Activated T-helper 9 cell treated with anti-CD3 and anti-CD28 coated beads, Interleukin-2, amount 50 U/mL, for 16 hours (primary cell): ENCODE results near the gene ZNF536.
"Not testable (repeated sequence)": the region's sequence is repeated elsewhere in the genome, so short reads cannot be mapped to it uniquely, and the experiment has no call there.

ENCODE experiments used
- DNase-seq: peaks from one replicate; pipeline ENCODE4 v3.0.0-alpha.2; 2020; ENCODE audit warnings: low read depth

ZNF536 gene

DNA sequence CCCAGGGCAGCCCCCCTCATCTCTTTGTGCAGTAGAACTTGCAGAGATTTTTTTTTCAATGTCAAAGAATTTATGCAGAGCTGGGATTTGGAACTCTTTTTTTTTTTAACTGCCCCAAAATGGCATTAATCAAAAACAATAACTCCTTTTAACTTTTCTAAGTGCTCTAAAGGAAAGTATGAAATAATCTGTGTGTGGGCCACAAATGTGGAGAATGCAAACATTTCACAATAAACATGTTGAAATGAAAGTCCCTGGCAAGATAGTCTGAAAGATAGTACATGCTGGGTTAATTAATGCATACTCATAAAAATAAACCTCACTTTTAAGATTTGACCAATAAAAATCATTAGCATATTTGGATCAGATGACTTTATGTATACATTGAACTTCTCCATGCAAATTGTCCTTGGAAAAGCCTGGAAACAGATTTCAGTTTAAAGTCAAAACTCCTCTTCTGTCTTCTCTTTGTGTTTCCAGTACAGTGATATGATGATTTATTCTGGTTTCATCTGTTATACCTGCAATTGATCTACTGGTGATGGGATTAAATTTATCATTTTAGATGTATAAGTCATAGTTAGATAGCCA is 30.5 kb upstream of the ZNF536 start:
- no peak for DNase-seq

DNA sequence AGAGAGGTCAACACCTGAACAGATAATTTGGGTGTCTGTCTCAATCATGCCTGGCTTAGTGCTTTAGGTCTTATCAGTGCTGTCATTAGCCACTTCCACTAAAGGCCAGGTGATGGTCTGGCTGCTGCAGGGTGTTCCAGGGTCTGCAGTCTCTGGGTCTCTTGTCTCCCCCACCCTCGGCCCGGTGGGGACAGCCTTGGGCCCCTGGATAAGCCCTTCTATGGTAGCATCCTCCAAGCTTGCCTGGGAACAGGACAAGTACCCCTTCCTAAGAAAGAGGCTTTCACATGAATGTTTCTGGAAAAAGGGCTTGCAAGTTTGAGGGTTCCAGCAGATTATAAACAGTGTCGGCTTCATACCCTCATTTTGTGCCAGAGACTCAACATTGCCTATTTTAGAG is 29.3 kb upstream of the ZNF536 start:
- no peak for DNase-seq

DNA sequence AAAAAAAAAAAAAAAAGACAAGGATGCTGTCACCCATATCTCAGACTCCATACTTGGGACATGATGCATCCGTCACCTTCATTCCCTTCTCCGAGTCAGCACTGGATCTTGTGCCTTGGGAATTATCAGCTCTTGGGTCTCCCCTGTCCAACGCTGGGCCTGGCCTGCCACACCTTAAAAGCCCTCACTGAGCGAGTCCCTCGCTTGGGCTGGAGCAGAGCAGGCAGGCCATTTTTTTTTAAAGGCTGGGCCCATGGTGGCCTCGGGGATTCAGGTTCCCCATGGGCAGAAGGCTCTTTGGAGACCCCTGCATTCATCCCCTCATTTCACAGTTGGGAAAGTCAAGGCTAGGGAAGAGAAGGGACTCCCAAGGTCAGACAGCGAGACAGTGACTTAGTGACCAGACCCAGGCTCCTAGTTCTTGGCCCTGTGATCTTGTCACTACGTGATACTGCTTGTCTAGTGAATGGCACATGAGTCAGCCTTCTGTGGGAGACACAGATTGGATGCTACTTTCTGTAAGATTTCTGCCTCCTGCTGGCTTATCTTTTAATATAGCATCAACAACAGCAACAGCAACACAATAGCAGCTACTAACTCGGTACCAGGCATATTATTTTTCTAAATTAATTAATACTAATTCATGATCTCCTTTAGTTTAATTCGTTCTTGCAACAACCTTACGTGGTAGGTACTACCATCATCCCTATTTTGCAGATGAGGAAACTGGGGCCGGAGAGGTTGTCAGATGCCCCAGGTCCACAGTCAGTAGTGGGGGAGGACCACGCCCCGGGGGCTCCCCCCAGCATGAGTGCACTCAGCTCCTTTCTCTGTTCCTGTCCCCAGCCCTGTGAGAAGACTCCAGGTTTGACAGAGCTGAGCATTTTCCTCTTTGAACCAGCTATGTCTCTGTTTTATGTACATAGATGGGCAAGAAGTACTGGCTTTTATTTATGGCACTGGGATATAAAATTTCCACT is 27.4 kb upstream of the ZNF536 start:
- DNase-seq, result no peak

DNA sequence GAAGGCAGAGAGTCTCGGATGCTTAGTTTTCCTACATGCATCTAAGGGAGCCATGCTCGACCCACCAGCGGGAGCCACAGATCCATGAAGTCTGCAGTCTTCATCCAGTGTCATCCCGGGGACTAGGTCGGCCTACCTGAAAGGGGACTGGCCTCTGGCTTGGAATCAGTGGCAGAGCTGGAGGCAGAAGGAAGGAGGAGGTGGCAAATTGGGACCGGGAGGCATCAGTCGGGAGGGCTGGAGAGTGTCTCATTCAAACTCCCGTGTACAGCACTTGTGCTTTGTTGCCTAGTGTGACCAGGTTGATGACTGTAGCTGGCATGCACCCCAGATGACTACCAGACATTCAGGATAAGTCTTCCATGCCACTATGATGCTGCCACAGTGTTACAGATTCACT is 26.5 kb upstream of the ZNF536 start:
- DNase-seq, result no peak

DNA sequence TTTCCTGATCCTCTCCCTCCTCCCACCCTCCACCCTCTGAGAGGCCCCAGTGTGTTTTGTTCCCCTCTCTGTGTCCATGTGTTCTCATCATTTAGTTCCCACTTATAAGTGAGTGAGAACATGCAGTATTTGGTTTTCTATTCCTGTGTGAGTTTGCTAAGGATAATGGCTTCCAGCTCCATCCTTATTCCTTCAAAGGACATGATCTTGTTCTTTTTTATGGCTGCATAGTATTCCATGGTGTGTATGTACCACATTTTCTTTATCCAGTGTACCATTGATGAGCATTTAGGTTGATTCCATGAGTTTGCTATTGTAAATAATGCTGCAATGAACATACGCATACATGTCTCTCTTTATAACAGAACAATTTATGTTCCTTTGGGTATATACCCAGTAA is 25.7 kb upstream of the ZNF536 start:
- not testable (repeated sequence) for DNase-seq

DNA sequence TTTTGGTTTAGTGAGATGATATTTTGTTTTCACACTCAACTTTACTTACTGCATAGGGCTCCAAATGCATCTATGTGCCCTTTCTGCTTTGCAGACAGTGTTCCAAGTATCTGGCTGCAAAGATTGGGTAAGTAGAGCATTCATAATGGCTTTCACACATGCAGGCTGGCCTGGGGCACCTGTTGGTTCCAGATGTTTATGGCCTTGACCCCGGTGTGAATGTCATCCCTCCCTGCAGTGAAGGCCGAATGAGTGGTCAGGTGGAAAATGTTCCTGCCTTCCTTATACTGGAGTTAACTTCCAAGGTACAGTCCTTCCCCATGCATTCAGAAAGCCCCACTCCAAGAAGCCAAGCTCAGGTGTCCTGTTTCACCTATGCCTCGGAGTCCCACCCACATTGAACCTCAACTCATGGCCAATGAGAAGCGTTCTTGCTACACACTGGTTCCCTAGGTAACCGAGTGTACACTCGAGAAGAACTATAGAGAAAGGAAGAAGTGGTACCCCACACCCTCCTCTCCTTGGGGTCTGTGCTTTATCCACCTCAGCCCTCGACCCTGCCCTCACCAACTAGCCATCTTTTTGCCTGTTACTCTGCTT is 23.0 kb upstream of the ZNF536 start:
- DNase-seq, result no peak

DNA sequence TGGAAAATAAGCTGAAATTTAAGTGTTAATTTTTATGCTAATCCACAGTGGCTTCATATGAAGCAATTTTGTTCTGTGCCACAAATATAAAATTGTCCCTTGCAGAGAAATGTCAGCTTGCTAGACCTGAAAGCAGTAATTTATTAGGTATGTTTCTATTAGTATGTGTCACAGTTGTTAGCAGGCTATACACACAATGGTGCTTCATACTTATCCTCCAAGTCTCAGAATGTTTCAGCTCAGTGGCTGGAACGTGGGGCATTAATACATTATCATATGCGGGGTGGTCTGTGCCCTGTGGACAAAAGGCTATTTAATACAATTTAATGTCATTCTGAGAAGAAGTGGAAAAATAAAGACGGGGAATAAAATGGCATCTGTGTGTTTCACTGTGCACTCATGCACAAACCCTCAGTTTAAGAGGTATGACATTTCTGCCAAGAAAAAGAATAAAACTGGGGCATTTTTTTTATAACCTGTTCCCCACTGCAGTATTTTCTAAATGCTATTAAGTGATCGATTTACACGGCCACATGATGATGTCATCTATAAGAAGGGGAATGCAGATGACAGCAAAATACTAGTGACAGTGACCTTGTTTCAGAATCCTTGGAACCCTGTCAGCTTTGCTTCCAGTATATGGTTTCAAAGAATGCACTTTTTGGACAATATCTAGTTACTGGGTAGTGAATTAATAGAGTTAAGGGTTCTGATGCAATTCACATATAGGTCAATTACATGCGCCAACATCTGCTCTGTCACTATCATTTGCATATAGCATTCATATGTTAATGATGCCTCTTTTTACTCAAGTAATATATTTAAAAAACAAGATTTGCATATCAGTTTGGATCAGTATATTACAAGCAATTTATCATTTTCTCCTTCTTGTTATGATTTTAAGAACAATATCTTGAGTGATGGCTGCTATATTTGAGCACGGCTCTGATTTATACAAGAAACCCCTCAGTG is 21.2 kb upstream of the ZNF536 start:
- DNase-seq, result no peak

DNA sequence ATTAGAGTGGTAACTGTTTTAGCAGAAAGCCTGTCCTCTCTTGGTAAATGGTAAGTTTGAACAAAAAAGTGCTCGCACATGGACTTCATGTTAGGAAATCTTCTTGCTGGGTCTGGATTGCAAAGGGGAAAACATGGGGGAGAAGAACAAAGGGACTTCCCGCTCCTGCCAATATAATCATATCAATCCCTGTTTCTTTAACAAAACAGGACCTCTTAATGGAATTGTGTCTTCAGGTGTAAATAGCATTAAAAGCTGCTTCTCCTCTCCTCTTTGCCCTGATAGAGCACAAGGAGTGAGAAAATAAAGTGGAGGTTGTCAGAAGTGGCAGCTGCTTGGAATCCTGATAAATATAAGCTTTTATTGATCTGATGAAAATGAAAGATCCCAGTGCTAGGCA is 20.4 kb upstream of the ZNF536 start:
- no peak for DNase-seq

DNA sequence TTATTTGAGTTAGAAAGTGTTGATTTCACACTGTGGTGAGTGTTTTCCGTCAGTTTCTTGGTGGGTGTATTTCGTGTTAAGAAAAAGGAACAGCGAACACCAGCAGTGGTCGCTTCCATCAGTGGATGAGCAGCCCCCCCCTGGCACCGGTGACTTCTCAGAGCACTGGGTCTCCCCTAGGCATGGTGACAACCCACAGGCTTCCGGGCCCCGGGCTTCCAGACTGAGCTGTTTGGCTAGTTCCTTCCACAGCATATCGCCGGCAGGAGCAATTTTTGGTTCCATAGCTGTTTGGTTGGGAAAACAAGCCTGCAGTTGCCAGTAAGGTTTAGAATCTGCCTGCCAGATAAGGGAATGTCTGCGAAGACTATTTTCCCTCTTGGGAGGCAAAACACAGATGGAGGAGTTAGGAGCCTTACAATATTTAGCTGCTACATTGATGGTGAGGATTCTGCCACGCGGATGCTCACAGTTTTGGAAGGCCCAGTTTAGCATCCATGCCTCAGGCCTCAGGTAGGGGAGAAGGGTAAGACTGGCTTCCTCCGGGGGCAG is 18.7 kb upstream of the ZNF536 start:
- no peak for DNase-seq

DNA sequence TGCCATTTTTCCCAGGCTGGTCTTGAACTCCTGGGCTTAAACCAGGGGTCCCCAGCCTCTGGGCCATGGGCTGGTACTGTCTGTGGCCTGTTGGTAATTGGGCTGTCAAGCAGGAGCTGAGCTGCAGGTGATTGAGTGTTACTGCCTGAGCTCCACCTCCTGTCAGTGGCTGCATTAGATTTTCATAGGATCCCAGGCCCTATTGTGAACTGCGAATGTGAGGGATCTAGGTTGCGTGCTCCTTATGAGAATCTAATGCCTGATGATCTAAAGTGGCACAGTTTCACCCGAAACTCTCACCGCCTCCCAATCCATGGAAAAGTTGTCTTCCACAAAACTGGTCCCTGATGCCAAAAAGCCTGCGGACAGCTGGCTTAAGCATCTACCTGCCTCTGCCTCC is 16.6 kb upstream of the ZNF536 start:
- DNase-seq, result no peak

DNA sequence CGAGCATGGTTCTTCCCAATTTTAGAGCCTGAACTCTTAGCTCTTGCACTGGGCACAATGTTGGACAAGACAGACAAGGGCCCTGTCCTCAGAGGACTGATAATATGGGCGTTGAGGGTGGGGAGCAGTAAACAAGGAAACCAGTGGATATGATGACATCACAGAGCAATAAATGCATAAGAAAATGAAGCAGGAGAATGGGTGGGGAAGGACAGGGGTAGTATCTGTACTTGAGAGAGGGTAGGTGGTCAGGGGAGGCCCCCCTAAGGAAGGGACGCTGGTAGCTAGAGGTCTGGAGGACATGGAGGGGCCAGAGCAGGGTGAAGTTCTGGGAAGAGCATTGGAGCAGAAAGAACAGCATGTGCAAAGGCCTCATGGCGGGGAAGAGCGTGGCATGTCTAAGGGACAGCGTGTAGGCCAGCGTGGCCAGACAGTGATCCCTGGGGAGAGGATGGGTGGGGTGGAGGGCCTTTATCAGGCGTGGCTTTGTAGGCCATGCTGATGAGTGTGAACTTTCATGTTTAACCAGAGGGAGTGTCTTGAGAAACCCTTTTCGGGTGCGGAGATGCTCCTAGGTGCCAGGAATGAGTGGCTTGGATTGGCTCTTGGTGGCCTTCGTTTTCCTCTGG is 15.1 kb upstream of the ZNF536 start:
- no peak for DNase-seq

DNA sequence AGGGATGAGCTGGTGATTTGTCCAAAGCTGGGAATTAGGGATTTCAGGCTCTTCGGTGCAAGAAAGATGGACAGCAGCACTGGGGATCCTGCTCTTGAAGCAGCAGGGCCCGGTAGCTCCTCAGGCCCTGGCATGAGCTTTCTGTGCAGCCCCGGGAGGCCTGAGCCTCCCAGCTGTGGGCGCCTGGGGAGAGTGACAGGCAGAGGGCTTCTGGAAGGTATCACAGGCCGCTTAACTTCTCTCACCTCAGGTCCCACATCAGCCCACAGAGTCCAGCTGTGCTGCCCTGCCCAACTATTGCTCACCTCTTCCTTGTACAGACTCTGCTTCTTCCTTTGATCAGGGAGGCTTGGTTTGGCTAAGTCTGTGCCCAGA is 14.6 kb upstream of the ZNF536 start:
- no peak for DNase-seq

DNA sequence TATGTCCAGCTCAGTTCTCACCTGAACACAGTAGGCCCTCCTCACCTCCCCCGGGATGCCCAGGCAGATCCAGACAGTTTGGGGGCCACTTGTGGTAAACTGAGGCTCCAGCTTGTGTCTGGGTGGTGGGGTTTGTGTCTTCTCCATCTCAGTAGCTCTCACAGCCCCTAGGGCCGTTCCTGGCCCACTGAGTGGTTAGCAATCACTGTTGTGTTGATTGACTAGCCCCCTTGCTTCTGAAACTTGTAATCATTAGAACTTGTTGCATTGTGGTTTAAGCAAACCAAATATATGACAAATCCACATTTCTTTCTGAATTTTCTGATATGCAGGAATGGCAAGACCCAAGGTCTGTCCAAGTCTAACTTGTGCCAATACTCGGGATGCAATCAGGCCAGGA is 13.9 kb upstream of the ZNF536 start:
- no peak for DNase-seq

DNA sequence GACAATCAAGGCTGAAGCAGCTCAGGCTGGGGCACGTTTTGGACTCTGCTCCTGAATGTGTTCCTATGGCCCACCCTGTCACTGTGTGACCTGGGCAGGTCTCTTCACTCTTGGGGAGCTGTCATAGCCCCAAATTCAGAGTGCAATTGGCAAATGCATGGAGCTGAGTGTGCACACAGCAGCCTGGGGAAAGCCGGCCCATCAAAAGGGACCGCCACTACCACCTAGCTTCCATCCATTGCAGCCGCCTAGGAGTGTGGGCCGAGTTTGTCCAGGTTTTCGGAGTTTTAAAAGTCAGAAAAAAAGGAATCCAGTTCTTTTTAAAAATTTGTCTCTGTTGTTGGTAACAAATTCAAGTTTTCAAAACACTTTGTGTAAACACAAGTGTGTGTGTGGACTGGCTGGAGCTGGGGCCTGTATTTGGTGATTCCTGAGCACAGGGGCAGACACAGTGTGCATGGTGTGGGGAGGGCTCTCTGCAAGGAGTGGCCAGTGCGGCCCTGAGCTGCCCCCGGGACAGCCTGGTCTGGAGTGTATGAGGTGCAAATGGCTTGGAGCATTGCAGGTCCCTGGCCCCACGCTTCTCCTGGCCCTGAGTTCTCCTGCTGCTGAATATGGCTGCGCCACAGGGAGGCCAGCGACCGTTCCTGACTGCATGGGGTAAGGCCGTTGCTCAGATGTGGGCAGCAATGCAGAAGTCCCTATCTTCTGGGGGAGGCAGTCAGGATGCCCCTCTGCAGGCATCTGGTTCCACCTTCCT is 13.2 kb upstream of the ZNF536 start:
- no peak for DNase-seq

DNA sequence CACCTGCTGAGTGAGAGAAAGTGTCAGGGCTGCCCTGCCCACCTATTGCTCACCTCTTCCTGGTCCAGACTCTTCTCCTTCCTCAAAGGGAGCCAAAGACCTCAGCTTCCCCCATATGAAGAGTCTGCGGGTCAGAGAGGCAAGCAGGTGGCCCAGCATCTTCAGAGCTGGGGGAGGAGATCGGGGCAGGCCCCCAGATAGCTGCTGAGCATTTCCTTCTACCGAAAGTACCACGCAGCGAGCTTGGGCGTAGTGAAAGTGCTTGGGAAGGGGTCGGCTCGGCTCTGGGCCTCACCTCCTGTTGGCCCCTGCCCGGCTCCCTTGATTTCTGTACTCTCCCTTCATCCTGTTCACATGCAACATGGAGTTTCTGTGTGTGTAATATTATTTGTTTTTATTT is 12.2 kb upstream of the ZNF536 start:
- no peak for DNase-seq

DNA sequence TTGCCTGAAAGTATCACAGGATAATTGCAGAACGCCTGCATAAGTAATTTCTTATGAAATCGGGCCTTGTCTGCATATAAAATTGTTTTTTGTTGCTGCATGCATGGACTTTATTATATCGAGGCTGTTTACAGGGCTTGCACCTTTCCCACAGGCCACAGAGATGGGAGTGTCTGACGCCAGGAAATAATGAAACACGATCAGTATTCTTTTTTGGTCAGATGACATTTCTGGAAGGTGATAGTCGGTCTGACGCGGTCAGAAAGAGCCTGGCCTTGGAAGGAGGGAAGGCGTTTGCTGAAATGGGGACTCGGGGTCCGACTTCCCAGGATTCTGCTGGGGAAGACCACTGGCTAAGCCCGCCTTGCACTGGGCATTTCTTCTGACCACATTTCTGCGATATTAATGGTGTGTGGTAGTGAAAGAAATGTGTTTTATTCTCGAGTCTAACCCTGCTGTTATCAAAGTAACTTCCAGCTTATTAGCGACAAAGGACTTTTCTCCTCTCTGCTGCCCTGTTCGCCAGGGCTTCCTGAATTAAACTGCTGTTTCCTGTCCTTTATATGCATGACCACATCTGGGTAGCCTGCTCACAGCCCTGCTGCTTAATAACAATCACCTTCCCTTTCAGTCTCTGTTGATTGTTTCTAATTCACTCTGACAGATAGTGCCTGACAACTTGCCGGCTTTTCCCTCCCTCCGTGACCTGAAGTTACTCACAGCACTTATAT is 11.6 kb upstream of the ZNF536 start:
- no peak for DNase-seq

DNA sequence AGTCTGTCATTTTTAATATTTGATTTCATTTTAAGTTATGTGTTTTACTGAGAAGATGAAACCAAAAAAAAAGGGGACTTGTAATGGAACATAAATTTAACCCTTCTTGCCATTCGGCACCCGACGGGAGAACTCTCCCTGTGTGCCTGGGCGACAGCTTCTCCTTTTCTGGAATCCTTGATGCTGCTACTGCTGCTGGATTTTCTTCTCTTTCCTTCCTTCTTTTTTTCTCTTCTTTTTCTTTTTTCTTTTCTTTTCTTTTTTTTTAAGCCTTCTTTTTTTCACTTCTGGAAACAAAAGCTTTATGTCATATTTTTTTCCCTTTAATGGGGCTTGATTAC is 11.1 kb upstream of the ZNF536 start:
- DNase-seq, result no peak

DNA sequence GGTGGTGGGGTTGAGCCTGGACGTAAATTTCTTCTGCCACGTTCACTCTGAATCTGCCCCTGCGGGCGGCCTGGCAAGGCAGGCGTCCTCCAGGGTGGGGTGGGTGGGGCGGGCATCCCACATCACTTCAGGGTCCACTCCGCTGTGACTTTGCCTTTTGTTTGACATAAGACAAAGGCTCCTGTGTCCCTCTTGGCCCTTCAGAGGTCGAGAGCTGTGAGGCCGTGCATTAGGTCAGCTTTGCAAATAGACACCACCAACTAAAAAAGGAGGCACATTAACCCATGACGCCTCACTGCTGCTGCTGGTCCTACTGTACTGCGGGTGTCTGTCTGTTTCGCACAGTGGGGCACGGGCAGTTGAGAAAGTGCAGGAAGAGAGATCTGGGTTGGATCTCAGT is 10.5 kb upstream of the ZNF536 start:
- no peak for DNase-seq

DNA sequence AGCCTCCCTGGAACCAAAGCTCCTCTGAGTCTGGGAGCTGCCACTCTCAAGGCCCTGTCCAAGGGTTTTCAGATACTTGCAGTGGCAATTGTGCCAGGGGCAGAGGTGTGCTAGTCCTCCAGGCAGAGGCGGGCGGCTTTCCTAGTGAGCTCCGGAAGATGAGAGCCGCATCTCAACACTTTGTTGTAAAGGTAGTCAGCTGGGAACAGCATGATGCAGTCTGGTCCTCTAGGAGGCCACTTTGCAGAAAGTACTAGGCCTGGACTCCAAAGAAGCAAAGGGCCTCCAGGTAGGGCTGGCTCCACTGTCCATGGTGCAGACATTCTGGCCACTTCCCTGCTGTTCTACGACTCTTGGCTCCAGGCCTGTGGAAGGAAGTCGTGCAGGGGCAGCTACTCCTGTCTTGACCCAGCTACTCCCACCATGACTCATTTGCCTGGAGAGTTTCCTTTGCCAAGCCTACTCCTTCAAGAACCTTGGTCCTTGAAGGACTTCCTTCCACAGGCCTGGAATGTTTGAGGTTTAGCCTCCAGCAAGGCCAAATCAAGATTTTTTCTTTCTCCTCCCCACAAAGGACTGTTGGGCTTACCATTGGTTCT is 9.9 kb upstream of the ZNF536 start:
- DNase-seq, result no peak

DNA sequence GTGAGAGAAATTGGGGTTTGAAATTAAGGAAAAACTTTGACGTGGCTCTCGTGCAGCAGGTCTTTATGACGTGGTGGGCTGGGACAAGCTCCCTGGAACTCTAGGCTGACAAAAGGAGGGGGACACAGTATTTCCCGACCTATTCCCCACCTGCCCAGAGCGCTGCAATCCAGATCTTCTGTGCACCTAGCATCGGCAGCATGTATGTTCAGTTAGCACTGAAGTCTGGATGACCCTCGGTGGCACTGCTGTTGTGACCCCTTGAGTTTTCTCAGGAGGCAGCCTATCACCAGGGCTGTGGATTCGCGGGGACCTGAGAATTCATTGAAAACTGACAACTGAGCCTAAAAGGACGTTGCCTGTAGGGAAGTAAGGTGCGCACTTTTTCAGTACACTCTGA is 9.1 kb upstream of the ZNF536 start:
- no peak for DNase-seq
